Neural cell (in vitro differentiated cells): ENCODE data around the gene IGF1R.

Experiments used
- MXI1 ChIP-seq: fragments of 450-650 bp; conservative IDR thresholded peaks from 2 replicates; pipeline ENCODE4 v1.6.1; 2014; ENCODE audit warnings: antibody characterized with exemption, mild to moderate bottlenecking; ENCODE audit not compliant: poor library complexity, severe bottlenecking
- POLR2AphosphoS5 ChIP-seq: IDR thresholded peaks from 2 replicates; pipeline ENCODE4 v1.6.1; 2012
- RAD21 ChIP-seq: fragments of 450-650 bp; conservative IDR thresholded peaks from 2 replicates; pipeline ENCODE4 v1.6.1; 2014; ENCODE audit warnings: antibody characterized with exemption, mild to moderate bottlenecking, moderate library complexity
- REST ChIP-seq: IDR thresholded peaks from 2 replicates; pipeline ENCODE4 v1.6.1; 2012; ENCODE audit warnings: borderline replicate concordance
- SMC3 ChIP-seq: fragments of 450-650 bp; conservative IDR thresholded peaks from 2 replicates; pipeline ENCODE4 v1.6.1; 2014; ENCODE audit warnings: antibody characterized with exemption, mild to moderate bottlenecking, moderate library complexity; ENCODE audit not compliant: poor library complexity
- TAF1 ChIP-seq: IDR thresholded peaks from 2 replicates; pipeline ENCODE4 v1.6.1; 2012; ENCODE audit warnings: low read depth
- TF ChIP-seq, protein P1 (sequence below): fragments of 450-650 bp; IDR thresholded peaks from 2 replicates; pipeline ENCODE4 v1.5.1; 2014; ENCODE audit warnings: antibody characterized with exemption, mild to moderate bottlenecking, moderate library complexity; ENCODE audit not compliant: poor library complexity, severe bottlenecking

- TF ChIP-seq, protein P1, sequence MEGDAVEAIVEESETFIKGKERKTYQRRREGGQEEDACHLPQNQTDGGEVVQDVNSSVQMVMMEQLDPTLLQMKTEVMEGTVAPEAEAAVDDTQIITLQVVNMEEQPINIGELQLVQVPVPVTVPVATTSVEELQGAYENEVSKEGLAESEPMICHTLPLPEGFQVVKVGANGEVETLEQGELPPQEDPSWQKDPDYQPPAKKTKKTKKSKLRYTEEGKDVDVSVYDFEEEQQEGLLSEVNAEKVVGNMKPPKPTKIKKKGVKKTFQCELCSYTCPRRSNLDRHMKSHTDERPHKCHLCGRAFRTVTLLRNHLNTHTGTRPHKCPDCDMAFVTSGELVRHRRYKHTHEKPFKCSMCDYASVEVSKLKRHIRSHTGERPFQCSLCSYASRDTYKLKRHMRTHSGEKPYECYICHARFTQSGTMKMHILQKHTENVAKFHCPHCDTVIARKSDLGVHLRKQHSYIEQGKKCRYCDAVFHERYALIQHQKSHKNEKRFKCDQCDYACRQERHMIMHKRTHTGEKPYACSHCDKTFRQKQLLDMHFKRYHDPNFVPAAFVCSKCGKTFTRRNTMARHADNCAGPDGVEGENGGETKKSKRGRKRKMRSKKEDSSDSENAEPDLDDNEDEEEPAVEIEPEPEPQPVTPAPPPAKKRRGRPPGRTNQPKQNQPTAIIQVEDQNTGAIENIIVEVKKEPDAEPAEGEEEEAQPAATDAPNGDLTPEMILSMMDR: no peak
- TF ChIP-seq RAD21 (no peak), MXI1 (no peak), POLR2AphosphoS5 (no peak), TAF1 (no peak), SMC3 (no peak), REST (no peak)
Measured at GRCh38 chr15:98823012-98823458, 174.7 kb downstream of the IGF1R start.
